GM23338 (cell line): ENCODE measurements around the gene BICRA. TPM values are rescaled to one million over a fixed set of nuclear protein-coding genes. Genes with fewer than 3 reads are reported as not detected.

Experiments
- ATAC-seq: fragments of 200-7000 bp; cut with Tn5 transposase; 3 replicates; pipeline ENCODE4 v1.9.1; 2020
- DNase-seq: peaks from one replicate; pipeline ENCODE4 v3.0.0-alpha.2; 2015; ENCODE audit warnings: low spot score
- H2AFZ ChIP-seq: fragments of 200-600 bp; sonication (generic); 2 replicates; pipeline ENCODE4 v1.8.0; 2016; ENCODE audit warnings: antibody characterized with exemption, mild to moderate bottlenecking, moderate library complexity
- H3F3A ChIP-seq: fragments of 200-600 bp; sonication (generic); replicated peaks from 2 replicates; pipeline ENCODE4 v1.8.0; 2017; ENCODE audit warnings: antibody characterized with exemption, mixed run types, low read depth
- H3K27ac ChIP-seq: fragments of 200-600 bp; sonication (generic); 2 replicates; pipeline ENCODE4 v1.6.1; 2016; ENCODE audit warnings: low read depth
- H3K27me3 ChIP-seq: fragments of 200-600 bp; sonication (generic); 2 replicates; pipeline ENCODE4 v1.8.0; 2016; ENCODE audit warnings: mild to moderate bottlenecking, mixed run types, moderate library complexity; ENCODE audit not compliant: insufficient read depth
- H3K36me3 ChIP-seq: fragments of 200-600 bp; sonication (generic); 2 replicates; pipeline ENCODE4 v1.8.0; 2016; ENCODE audit warnings: mild to moderate bottlenecking; ENCODE audit not compliant: insufficient read depth
- H3K4me1 ChIP-seq: fragments of 200-600 bp; sonication (generic); 2 replicates; pipeline ENCODE4 v1.8.0; 2016; ENCODE audit warnings: mild to moderate bottlenecking, moderate library complexity; ENCODE audit not compliant: insufficient read depth
- H3K4me2 ChIP-seq: fragments of 200-600 bp; sonication (generic); 2 replicates; pipeline ENCODE4 v1.7.1; 2017; ENCODE audit warnings: mixed run types
- H3K4me3 ChIP-seq: fragments of 200-600 bp; sonication (generic); 2 replicates; pipeline ENCODE4 v1.6.1; 2016; ENCODE audit warnings: mixed run types
- H3K79me2 ChIP-seq: fragments of 200-600 bp; sonication (generic); replicated peaks from 2 replicates; pipeline ENCODE4 v1.8.0; 2017; ENCODE audit warnings: mild to moderate bottlenecking; ENCODE audit not compliant: insufficient read depth
- H3K9me2 ChIP-seq: fragments of 200-600 bp; sonication (generic); 2 replicates; pipeline ENCODE4 v1.8.0; 2017; ENCODE audit not compliant: insufficient read depth
- H4K20me1 ChIP-seq: fragments of 200-600 bp; sonication (generic); replicated peaks from 2 replicates; pipeline ENCODE4 v1.8.0; 2017; ENCODE audit warnings: mild to moderate bottlenecking; ENCODE audit not compliant: insufficient read depth
- H3K27ac Mint-ChIP-seq: 2 replicates; pipeline ENCODE4 v1.8.0; 2020; ENCODE audit warnings: inconsistent platforms, mild to moderate bottlenecking, moderate library complexity, mixed read lengths
- H3K27me3 Mint-ChIP-seq: 3 replicates; pipeline ENCODE4 v1.8.0; 2022; ENCODE audit warnings: low read depth, mild to moderate bottlenecking, moderate library complexity, mixed read lengths, inconsistent platforms; ENCODE audit not compliant: insufficient read depth, poor library complexity
- H3K36me3 Mint-ChIP-seq: 3 replicates; pipeline ENCODE4 v1.8.0; 2021; ENCODE audit warnings: low read depth, mild to moderate bottlenecking, inconsistent platforms, moderate library complexity, mixed read lengths
- H3K4me1 Mint-ChIP-seq: 3 replicates; pipeline ENCODE4 v1.8.0; 2020; ENCODE audit warnings: mild to moderate bottlenecking, inconsistent platforms, mixed read lengths
- H3K4me3 Mint-ChIP-seq: 3 replicates; pipeline ENCODE4 v1.8.0; 2021; ENCODE audit warnings: moderate library complexity, mild to moderate bottlenecking, inconsistent platforms, mixed read lengths
- H3K9me3 Mint-ChIP-seq: 3 replicates; pipeline ENCODE4 v1.8.0; 2020; ENCODE audit warnings: moderate library complexity, mild to moderate bottlenecking, inconsistent platforms, mixed read lengths
- ETS1 ChIP-seq: IDR thresholded peaks from 2 replicates; pipeline ENCODE4 v1.6.1; 2016; ENCODE audit warnings: antibody characterized with exemption
- EZH2 ChIP-seq: fragments of 200-600 bp; sonication (generic); IDR thresholded peaks from one replicate; pipeline ENCODE4 v1.8.0; 2017; ENCODE audit warnings: antibody characterized with exemption, mild to moderate bottlenecking, low read depth; ENCODE audit not compliant: unreplicated experiment
- JUNB ChIP-seq: IDR thresholded peaks from one replicate; pipeline ENCODE4 v1.6.1; 2016; ENCODE audit warnings: antibody characterized with exemption; ENCODE audit not compliant: unreplicated experiment
- STAT1 ChIP-seq: IDR thresholded peaks from one replicate; pipeline ENCODE4 v1.6.1; 2016; ENCODE audit warnings: antibody characterized with exemption; ENCODE audit not compliant: unreplicated experiment
- ZNF114 ChIP-seq: fragments of 250-450 bp; sonication (Bioruptor Pico); IDR thresholded peaks from 2 replicates; pipeline ENCODE4 v1.5.0; 2020; ENCODE audit warnings: mild to moderate bottlenecking, moderate library complexity
- ZNF331 ChIP-seq: fragments of 250-450 bp; sonication (Bioruptor Pico); IDR thresholded peaks from 2 replicates; pipeline ENCODE4 v1.5.0; 2020; ENCODE audit warnings: low read depth, mild to moderate bottlenecking, moderate library complexity
- polyA plus RNA-seq: library from polyadenylated mRNA; unstranded; fragments of >200 nt; fragmentation: Nextera tagmentation; extraction: Ambion mirVana; gene quantifications from 2 replicates; pipeline ENCODE4 v1.2.1, GENCODE V29; 2016
- total RNA-seq: library from RNA; depleted of rRNA; stranded (reverse); fragments of >200 nt; shearing (Covaris generic); gene quantifications from 2 replicates; pipeline ENCODE4 v1.2.3, GENCODE V29; 2014
- TF ChIP-seq, protein P1 (sequence below): fragments of 250-450 bp; sonication (Bioruptor Pico); IDR thresholded peaks from 2 replicates; pipeline ENCODE4 v1.5.0; 2020; ENCODE audit warnings: mild to moderate bottlenecking, moderate library complexity
- TF ChIP-seq, protein P2 (sequence below): IDR thresholded peaks from one replicate; pipeline ENCODE4 v1.6.1; 2018; ENCODE audit warnings: antibody characterized with exemption; ENCODE audit not compliant: unreplicated experiment

Gene BICRA
- total and polyA plus RNA-seq, 2 experiments from 2014 or later = 7.0 to 37.7 TPM

- TF ChIP-seq, protein P1, sequence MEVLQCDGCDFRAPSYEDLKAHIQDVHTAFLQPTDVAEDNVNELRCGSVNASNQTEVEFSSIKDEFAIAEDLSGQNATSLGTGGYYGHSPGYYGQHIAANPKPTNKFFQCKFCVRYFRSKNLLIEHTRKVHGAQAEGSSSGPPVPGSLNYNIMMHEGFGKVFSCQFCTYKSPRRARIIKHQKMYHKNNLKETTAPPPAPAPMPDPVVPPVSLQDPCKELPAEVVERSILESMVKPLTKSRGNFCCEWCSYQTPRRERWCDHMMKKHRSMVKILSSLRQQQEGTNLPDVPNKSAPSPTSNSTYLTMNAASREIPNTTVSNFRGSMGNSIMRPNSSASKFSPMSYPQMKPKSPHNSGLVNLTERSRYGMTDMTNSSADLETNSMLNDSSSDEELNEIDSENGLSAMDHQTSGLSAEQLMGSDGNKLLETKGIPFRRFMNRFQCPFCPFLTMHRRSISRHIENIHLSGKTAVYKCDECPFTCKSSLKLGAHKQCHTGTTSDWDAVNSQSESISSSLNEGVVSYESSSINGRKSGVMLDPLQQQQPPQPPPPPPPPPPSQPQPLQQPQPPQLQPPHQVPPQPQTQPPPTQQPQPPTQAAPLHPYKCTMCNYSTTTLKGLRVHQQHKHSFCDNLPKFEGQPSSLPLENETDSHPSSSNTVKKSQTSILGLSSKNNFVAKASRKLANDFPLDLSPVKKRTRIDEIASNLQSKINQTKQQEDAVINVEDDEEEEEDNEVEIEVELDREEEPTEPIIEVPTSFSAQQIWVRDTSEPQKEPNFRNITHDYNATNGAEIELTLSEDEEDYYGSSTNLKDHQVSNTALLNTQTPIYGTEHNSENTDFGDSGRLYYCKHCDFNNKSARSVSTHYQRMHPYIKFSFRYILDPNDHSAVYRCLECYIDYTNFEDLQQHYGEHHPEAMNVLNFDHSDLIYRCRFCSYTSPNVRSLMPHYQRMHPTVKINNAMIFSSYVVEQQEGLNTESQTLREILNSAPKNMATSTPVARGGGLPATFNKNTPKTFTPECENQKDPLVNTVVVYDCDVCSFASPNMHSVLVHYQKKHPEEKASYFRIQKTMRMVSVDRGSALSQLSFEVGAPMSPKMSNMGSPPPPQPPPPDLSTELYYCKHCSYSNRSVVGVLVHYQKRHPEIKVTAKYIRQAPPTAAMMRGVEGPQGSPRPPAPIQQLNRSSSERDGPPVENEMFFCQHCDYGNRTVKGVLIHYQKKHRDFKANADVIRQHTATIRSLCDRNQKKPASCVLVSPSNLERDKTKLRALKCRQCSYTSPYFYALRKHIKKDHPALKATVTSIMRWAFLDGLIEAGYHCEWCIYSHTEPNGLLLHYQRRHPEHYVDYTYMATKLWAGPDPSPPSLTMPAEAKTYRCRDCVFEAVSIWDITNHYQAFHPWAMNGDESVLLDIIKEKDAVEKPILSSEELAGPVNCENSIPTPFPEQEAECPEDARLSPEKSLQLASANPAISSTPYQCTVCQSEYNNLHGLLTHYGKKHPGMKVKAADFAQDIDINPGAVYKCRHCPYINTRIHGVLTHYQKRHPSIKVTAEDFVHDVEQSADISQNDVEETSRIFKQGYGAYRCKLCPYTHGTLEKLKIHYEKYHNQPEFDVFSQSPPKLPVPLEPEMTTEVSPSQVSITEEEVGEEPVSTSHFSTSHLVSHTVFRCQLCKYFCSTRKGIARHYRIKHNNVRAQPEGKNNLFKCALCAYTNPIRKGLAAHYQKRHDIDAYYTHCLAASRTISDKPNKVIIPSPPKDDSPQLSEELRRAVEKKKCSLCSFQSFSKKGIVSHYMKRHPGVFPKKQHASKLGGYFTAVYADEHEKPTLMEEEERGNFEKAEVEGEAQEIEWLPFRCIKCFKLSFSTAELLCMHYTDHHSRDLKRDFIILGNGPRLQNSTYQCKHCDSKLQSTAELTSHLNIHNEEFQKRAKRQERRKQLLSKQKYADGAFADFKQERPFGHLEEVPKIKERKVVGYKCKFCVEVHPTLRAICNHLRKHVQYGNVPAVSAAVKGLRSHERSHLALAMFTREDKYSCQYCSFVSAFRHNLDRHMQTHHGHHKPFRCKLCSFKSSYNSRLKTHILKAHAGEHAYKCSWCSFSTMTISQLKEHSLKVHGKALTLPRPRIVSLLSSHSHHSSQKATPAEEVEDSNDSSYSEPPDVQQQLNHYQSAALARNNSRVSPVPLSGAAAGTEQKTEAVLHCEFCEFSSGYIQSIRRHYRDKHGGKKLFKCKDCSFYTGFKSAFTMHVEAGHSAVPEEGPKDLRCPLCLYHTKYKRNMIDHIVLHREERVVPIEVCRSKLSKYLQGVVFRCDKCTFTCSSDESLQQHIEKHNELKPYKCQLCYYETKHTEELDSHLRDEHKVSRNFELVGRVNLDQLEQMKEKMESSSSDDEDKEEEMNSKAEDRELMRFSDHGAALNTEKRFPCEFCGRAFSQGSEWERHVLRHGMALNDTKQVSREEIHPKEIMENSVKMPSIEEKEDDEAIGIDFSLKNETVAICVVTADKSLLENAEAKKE = no peak
- no peak for TF ChIP-seq JUNB
- TF ChIP-seq STAT1 = no peak
- TF ChIP-seq ZNF331 (CRISPR knock-in tag) = no peak
- TF ChIP-seq, protein P2, sequence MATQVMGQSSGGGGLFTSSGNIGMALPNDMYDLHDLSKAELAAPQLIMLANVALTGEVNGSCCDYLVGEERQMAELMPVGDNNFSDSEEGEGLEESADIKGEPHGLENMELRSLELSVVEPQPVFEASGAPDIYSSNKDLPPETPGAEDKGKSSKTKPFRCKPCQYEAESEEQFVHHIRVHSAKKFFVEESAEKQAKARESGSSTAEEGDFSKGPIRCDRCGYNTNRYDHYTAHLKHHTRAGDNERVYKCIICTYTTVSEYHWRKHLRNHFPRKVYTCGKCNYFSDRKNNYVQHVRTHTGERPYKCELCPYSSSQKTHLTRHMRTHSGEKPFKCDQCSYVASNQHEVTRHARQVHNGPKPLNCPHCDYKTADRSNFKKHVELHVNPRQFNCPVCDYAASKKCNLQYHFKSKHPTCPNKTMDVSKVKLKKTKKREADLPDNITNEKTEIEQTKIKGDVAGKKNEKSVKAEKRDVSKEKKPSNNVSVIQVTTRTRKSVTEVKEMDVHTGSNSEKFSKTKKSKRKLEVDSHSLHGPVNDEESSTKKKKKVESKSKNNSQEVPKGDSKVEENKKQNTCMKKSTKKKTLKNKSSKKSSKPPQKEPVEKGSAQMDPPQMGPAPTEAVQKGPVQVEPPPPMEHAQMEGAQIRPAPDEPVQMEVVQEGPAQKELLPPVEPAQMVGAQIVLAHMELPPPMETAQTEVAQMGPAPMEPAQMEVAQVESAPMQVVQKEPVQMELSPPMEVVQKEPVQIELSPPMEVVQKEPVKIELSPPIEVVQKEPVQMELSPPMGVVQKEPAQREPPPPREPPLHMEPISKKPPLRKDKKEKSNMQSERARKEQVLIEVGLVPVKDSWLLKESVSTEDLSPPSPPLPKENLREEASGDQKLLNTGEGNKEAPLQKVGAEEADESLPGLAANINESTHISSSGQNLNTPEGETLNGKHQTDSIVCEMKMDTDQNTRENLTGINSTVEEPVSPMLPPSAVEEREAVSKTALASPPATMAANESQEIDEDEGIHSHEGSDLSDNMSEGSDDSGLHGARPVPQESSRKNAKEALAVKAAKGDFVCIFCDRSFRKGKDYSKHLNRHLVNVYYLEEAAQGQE = no peak
Measured at GRCh38 chr19:47569331-47569730, 39.6 kb upstream of the BICRA start (continued).

DNA sequence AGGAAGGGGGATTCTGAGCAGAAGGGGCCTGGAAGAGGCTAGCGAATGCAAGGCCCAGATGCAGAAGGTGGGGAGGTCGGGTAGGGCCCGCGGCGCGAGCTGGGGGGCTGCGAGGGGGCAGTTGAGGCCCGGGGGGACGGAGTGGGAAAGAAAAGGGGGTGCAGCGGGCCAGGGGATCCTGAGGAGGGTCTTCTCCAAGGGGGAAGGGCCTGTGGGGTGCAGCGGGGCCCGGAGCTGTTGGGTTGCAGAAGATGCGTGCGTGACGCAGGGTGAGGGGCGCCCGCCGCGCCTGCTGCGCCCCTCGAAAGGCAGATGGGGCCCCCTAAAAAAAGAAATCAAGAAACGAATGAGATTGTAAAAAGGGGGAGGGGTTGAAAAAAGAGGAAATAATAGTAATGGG lies 36.3 kb upstream of the BICRA start:
- no peaks in the 10 kb centered on the region for H3K9me2 ChIP-seq
- H3K4me1 ChIP-seq = 0 out of 2 replicates have a peak, but pooled peaks cover 3% of the 10 kb centered on the region
- H3K27ac ChIP-seq = no peak overlapping the region
- no peaks in the 10 kb centered on the region for H3K27me3 ChIP-seq
- DNase-seq = no peak
- H3K4me3 Mint-ChIP-seq = no peak overlapping the region
- H3K36me3 ChIP-seq = no peaks in the 10 kb centered on the region
- no peak for ATAC-seq
- H3K4me2 ChIP-seq = no peak overlapping the region
- H2AFZ ChIP-seq = no peak overlapping the region
- H3K79me2 ChIP-seq = no peaks in the 10 kb centered on the region
- H3K4me1 Mint-ChIP-seq = peaks cover 10% of the 10 kb centered on the region
- H3K9me3 Mint-ChIP-seq = no peaks in the 10 kb centered on the region
- no peak overlapping the region for H3K27ac Mint-ChIP-seq
- 0 out of 2 replicates have a peak, but pooled peaks cover 2% of the 10 kb centered on the region for H3F3A ChIP-seq
- H3K36me3 Mint-ChIP-seq = no peaks in the 10 kb centered on the region
- no peak overlapping the region for H3K4me3 ChIP-seq
- H3K27me3 Mint-ChIP-seq = peaks cover 11% of the 10 kb centered on the region
- H4K20me1 ChIP-seq = no peaks in the 10 kb centered on the region
- TF ChIP-seq ZNF114 (no peak), ETS1 (no peak), EZH2 (no peak), JUNB (no peak)
